Stimulated activated CD8-positive, alpha-beta memory T cell treated with anti-CD3 and anti-CD28 coated beads, Interleukin-2, amount 100 ng/mL, for 48 hours (primary cell): ENCODE data around the gene HSPA2.
"Not testable (repeated sequence)": the region's sequence is repeated elsewhere in the genome, so short reads cannot be mapped to it uniquely, and the experiment has no call there.

Experiments
- DNase-seq, 2 donors: peaks; one replicate each; pipeline ENCODE4 v3.0.0-alpha.2; 2020; ENCODE audit warnings: low read depth in 2 of 2

Gene HSPA2

GRCh38 chr14:64515053-64515452, 25.5 kb upstream of the HSPA2 start:
- DNase-seq, result no peak

DNA sequence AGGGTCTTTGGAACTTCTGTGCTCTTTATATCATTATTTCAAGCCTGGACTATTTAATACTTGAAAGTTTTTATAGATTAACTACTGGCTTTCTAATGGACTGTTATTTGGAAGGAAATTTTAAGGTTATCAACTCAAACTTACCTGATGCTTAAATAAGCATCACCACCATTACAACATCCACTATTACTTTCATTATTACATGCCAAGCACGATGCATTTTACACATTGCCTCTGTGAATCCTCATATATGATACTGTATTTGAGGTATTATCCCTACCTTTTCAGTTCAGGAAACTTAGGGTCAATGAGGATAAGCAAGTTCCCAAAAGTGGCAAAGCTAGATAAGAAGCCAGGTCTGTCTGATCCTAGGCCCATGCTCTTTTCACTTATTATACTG, 23.6 kb upstream of the HSPA2 start:
- no peak for DNase-seq

- DNase-seq, result not testable (repeated sequence)
Observed at GRCh38 chr14:64517667-64518066, 22.9 kb upstream of the HSPA2 start.

- no peak for DNase-seq
Observed at GRCh38 chr14:64518229-64518628, 22.3 kb upstream of the HSPA2 start.

DNA sequence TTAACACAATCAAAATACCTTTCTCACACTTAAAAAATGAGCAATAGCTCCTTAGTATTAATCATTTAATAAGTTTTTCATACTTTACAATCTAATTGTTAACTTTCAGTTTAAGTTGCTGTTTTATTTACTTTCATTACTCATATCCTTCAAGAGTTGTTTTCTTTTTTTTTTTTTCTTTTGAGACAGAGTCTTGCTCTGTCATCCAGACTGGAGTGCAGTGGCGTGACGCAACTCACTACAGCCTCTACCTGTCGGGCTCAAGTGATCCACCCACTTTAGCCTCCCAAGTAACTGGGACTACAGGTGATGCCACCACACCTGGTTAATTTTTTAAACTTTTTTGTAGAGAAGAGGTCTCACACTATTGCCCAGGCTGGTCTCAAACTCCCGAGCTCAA, 19.8 kb upstream of the HSPA2 start:
- no peak for DNase-seq

DNA sequence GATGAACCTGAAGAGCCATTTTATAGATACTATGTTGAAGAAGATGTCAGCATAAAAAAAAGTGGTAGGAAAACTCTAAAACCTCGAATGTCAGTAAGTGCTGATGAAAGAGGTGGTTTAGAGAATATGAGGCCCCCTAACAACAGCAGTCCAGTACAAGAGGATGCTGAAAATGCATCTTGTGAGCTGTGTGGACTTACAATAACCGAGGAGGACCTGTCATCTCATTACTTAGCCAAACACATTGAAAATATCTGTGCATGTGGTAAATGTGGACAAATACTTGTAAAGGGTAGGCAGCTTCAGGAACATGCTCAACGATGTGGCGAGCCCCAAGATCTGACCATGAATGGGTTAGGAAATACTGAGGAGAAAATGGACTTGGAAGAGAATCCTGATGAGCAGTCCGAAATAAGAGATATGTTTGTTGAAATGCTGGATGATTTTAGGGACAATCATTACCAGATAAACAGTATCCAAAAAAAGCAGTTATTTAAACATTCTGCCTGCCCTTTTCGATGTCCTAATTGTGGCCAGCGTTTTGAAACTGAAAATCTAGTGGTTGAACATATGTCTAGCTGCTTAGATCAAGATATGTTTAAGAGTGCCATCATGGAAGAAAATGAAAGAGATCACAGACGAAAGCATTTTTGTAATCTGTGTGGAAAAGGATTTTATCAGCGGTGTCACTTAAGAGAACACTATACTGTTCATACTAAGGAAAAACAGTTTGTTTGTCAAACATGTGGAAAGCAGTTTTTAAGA, 17.8 kb upstream of the HSPA2 start:
- DNase-seq, result no peak

- DNase-seq, result no peak
Observed at GRCh38 chr14:64525354-64525753, 15.2 kb upstream of the HSPA2 start.

DNA sequence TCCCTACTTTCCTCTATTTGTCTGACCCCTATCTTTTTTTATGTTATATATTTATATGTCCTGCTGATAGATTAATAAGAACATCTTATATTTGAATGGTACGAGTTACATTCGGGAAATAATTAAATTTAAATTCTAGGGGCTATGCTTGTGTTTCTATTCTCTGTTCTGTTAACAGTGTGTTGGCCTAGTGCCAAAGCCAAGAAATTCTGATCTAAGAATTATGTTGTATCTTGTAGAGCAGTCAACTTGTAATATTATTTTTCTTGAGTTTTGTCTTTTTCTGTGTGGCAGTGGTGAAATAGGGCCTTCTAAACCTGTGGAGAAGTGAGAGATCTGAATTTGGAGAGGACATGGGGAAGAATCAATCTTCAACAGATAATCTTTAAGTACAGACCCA, 9.0 kb upstream of the HSPA2 start:
- no peak for DNase-seq

GRCh38 chr14:64536488-64537245, 3.9 kb upstream of the HSPA2 start:
- no peak for DNase-seq

GRCh38 chr14:64541261-64541971, 875 bp downstream of the HSPA2 start:
- no peak for DNase-seq

DNA sequence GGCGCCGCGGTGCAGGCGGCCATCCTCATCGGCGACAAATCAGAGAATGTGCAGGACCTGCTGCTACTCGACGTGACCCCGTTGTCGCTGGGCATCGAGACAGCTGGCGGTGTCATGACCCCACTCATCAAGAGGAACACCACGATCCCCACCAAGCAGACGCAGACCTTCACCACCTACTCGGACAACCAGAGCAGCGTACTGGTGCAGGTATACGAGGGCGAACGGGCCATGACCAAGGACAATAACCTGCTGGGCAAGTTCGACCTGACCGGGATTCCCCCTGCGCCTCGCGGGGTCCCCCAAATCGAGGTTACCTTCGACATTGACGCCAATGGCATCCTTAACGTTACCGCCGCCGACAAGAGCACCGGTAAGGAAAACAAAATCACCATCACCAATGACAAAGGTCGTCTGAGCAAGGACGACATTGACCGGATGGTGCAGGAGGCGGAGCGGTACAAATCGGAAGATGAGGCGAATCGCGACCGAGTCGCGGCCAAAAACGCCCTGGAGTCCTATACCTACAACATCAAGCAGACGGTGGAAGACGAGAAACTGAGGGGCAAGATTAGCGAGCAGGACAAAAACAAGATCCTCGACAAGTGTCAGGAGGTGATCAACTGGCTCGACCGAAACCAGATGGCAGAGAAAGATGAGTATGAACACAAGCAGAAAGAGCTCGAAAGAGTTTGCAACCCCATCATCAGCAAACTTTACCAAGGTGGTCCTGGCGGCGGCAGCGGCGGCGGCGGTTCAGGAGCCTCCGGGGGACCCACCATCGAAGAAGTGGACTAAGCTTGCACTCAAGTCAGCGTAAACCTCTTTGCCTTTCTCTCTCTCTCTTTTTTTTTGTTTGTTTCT, 1.7 kb downstream of the HSPA2 start:
- DNase-seq, result no peak

DNA sequence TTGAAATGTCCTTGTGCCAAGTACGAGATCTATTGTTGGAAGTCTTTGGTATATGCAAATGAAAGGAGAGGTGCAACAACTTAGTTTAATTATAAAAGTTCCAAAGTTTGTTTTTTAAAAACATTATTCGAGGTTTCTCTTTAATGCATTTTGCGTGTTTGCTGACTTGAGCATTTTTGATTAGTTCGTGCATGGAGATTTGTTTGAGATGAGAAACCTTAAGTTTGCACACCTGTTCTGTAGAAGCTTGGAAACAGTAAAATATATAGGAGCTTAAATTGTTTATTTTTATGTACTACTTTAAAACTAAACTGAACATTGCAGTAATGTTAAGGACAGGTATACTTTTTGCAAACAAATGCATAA, 2.3 kb downstream of the HSPA2 start:
- no peak for DNase-seq

- no peak for DNase-seq
Observed at GRCh38 chr14:64544607-64545312, 4.2 kb downstream of the HSPA2 start.

GRCh38 chr14:64549016-64549415, 8.5 kb downstream of the HSPA2 start:
- no peak for DNase-seq

GRCh38 chr14:64549791-64550620, 9.5 kb downstream of the HSPA2 start, which contains the start of gene PPP1R36:
Gene PPP1R36, plus strand, starts transcription at chr14:64549961. Its CDS starts 37 bp downstream, at chr14:64549998.
- DNase-seq, result no peak

- no peak for DNase-seq
Observed at GRCh38 chr14:64550621-64551333, 10.2 kb downstream of the HSPA2 start.

- DNase-seq, result no peak
Observed at GRCh38 chr14:64554556-64554955, 14.0 kb downstream of the HSPA2 start.

DNA sequence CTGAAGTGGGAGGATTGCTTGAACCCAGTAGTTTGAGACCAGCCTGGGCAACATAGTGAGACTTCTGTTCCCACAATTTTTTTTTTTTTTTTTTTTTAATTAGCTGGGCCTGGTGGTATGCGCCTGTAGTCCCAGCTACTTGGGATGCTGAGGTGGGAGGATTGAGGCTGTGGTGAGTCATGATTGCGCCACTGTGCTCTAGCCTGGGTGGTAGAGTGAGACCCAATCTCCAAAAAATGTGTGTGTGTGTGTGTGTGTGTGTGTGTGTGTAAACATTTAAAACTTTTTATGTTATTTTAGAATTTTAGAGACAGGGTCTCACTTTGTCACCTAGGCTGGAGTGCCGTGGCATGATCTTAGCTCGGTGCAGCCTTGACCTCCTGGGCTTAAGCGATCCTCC, 16.0 kb downstream of the HSPA2 start:
- no peak for DNase-seq

DNA sequence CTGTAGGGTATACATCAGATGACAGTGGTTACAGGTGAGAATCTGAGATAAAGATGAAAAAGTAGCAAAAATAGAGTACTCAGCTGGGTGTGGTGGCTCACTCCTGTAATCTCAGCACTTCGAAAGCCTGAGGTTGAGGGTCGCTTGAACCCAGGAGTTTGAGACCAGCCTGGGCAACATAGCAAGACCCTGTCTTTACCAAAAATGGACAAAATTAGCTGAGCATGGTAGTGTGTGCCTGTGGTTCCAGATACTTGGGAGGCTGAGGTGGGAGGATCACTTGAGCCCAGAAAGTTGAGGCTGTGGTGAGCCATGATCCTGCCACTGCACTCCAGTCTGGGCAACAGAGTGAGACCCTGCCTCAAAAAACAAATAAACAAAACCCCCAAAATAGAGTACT, 17.7 kb downstream of the HSPA2 start:
- not testable (repeated sequence) for DNase-seq
